Occipital lobe (tissue), 2 donors: ENCODE results near the gene CERS6. TPM values are rescaled to one million over a fixed set of nuclear protein-coding genes. Genes with fewer than 3 reads are reported as not detected.

Experiments used
- DNase-seq: peaks from one replicate; lab custom pipeline; 2025; lab: John Stamatoyannopoulos, UW
- total RNA-seq: library from RNA; depleted of rRNA; stranded (reverse); fragments of >200 nt; gene quantifications from one replicate; pipeline ENCODE4 v1.2.3, GENCODE V29; 2014

Gene CERS6
- total RNA-seq, 1 donor from 2014 or later = 146 TPM

DNA sequence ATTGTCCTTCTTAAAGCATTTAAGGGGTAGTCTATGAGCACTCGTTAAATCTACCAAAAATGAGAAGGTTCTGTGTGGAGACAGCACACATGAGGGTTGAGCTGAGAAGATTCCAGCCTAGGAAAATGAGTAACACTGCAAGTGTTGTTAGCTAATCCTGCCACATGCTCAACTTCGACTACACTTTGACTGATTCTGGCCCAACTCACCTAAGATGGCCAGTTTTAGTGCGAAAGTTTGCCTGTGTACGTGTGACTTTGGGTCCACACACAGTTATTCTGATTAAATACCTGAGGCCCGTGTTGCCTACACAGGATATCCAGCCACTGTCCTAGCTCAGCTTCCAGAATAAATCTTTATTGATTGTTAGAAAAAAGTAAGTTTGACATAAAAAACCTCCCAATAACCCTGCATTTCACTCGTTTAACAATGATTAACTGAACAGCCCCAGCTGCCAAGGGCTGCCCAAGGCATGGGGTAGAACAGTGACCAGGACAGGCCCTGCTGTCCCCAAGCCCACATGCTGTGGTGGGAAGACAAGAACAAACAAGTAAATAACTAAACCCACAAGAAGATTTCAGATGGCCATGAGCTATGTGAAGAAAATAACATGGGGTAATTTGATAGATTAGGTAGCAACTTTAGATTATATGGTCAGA, 14.7 kb upstream of the CERS6 start:
- no peak for DNase-seq

GRCh38 chr2:168443818-168444217, 12.3 kb upstream of the CERS6 start:
- no peak for DNase-seq

GRCh38 chr2:168445960-168446359, 10.1 kb upstream of the CERS6 start:
- no peak for DNase-seq

GRCh38 chr2:168448980-168449379, 7.1 kb upstream of the CERS6 start:
- no peak for DNase-seq

DNA sequence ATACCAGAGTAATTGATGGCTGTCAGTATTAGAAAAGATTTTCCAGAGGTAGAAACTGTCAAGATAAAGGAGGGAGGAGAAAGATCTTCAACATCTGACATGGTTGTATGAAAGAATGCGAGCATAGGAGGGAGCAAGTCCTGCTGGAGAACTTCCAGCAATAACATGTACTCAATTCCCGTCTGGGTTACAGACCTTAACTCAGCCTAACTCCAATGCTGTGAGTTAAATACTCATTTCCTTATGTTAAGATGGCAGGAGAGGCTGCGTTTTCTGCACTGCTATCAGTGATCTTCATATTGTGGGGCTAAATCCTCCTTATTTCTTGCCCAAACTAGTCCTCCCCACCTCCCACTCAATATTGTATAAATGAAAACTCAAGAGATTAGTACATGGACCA, 6.7 kb upstream of the CERS6 start:
- no peak for DNase-seq

DNA sequence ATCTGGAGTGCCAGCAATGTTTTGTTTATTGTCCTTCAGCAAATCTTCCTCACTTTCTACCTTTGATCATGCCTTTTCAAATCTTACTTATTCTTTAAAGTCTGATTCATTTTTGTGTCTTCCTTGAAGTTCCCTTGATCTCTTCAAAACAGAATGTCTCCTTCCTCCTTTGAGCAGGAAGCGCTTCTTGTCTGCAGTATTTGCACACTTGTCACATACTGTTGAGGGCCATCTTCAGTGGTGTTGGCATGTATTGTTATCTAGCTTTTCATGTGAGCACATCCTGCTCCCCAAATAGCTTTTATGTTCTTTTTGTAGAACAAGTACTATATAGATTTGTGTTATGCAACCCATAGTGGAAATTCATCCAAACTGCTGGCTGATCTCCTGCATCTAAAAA, 5.9 kb upstream of the CERS6 start:
- DNase-seq = no peak

DNA sequence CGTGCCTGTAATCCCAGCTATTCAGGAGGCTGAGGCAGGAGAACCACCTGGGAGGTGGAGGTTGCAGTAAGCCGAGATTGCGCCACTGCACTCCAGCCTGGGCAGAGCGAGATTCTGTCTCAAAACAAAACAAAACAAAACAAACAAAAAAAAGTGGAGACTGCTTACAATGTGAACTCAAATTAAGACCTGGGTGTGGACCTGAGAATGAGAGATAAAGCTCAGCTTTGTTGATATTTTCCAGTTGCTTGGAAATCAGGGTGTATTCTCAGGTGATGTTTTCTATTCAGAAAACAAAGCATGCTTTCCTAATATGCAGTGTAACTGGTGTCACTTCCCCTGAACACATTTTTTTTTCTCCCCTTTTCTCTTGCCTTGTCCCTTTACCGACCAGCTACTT, 5.3 kb upstream of the CERS6 start:
- no peak for DNase-seq

GRCh38 chr2:168452781-168453180, 3.3 kb upstream of the CERS6 start:
- no peak for DNase-seq

DNA sequence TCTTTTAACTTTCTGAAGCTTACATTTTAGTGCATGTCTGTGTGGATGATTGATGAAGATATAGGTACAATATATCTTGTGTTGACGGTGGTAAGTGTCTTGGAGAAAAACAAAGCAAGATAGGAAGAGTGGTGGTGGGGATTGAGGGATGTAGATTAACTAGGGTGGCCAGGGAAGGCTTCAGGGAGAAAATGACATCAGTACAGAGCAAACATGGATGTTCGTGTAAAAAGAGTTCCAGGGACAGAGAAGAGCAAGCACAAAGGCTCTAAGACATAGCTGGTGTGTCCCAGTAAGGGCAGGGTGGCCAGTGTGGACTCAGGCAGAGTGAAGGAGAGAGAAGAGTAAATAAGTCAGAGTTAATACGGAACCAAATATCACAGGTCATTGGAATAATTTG, 2.7 kb upstream of the CERS6 start:
- DNase-seq = no peak

GRCh38 chr2:168454737-168455644, 1.1 kb upstream of the CERS6 start:
- DNase-seq = no peak

- DNase-seq = no peak
These were observed 583 bp downstream of the CERS6 start for GRCh38 chr2:168456521-168457189.

DNA sequence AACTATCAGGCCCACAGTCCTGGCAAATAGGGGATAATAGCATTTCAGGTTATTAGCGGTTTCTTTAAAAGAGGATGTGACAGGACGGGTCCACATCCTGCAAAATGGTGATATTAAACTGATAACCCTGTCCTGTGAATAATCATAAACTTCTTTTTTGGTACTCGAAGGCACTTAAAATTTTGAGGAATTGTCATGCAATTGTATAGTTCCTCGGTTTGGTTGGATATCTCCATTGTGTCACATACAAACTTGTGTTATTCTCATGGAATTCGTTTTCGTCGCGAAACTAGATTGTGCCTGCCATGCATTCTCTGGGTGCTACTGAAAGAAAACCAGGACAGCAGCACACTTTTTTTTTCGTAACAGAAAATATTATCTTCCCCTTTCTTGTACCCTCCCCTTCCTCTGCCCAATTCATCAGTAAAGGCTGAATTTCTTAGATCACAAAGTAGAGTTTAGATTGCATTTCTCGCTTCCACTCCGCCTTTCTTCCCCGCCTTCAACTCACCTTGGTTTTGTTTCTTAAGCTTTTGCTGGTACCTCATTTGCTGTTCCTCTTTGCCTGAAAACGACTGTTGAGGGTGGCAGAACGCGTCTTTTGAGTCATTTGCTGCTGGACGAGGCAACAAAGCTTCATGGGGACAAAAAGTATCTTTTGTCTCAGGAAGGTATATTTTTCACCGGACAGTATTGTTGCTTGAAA, 1.3 kb downstream of the CERS6 start:
- no peak for DNase-seq

DNA sequence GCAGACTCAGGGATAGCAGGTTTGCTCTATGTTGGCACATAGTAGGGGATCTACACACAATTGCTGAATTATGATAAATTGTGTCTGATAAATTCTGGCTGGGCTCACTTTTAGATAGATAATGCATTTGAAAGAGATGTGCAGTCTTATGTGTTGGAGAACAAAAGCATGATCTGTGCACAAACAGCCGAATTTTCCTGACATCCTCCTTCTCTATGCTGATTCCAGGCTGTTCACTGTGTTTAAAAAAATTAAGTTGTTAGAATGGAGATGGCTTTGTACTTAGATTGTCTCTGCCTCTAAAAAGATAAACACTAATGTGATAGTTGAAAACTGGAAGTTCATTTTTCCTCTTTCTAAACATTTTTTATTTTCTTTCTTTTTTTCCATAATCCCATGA, 2.1 kb downstream of the CERS6 start:
- no peak for DNase-seq

GRCh38 chr2:168459256-168459655, 3.2 kb downstream of the CERS6 start:
- DNase-seq = no peak

- DNase-seq = no peak
These were observed 4.5 kb downstream of the CERS6 start for GRCh38 chr2:168460571-168460970.

GRCh38 chr2:168461178-168461941, 5.3 kb downstream of the CERS6 start:
- DNase-seq = no peak

DNA sequence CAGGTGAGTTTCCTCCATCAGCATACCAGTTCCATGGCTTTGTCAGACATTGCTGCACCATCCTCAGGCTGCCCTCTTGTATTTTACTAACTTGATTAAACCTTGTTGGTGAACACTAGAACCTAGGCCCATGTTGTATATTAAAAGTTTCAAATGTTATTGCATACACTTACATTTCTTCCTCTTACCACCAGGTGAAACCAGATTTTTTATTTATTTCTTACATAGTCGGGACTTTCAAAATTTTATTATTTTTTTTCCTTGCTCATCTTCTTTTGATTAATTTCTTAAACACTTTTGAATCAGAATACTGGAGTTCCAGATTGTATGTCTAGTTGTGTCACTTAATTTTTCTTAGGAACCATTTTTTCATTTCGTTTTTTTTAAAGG, 5.9 kb downstream of the CERS6 start:
- DNase-seq = no peak

DNA sequence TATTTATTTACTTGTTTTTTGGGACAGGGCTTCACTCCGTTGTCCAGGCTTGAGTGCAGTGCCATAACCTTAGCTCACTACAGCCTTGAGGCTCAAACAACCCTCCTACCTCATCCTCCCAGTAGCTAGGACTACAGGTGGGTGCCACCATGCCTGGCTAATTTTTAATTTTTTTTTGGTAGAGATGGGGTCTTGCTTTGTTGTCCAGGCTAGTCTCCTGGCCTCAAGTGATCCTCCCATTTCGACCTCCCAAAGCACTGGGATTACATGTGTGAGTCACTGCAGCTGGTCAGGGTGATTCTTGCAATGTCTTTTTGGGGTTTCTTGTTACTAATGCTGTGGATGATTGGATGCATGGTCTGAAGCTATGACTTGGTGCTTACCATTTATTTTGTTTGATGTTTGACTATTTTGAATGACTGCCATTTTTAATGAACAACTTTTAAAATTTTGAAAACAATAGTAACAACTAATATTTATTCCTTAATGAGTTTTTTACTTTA, 6.5 kb downstream of the CERS6 start:
- DNase-seq = no peak

DNA sequence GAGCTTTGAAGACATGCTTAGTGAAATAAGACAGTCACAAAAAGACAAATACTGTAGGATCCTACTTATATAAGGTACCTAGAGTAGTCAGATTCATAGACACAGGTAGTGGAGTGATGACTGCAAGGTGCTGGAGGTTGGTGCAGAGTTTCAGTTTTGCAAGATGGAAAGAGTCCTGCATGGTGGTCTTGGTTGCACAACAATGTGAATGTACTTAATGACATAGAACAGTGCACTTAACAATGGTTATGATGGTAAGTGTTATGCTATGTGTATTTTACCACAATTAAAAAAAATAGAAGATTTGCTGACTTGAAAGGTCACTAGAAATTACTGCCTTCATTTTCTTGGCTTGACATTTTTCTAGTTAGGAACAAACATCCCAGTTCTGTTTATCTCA, 9.5 kb downstream of the CERS6 start:
- no peak for DNase-seq

- no peak for DNase-seq
These were observed 10.2 kb downstream of the CERS6 start for GRCh38 chr2:168466190-168466737.
